Measurements from ENCODE around the gene MAP3K7CL.
"Not testable (repeated sequence)": the region's sequence is repeated elsewhere in the genome, so short reads cannot be mapped to it uniquely, and the experiment has no call there.

The MAP3K7CL gene

GRCh38 chr21:29155118-29155932 lies 24.9 kb downstream of the MAP3K7CL start:
- TF ChIP-seq, protein P1, sequence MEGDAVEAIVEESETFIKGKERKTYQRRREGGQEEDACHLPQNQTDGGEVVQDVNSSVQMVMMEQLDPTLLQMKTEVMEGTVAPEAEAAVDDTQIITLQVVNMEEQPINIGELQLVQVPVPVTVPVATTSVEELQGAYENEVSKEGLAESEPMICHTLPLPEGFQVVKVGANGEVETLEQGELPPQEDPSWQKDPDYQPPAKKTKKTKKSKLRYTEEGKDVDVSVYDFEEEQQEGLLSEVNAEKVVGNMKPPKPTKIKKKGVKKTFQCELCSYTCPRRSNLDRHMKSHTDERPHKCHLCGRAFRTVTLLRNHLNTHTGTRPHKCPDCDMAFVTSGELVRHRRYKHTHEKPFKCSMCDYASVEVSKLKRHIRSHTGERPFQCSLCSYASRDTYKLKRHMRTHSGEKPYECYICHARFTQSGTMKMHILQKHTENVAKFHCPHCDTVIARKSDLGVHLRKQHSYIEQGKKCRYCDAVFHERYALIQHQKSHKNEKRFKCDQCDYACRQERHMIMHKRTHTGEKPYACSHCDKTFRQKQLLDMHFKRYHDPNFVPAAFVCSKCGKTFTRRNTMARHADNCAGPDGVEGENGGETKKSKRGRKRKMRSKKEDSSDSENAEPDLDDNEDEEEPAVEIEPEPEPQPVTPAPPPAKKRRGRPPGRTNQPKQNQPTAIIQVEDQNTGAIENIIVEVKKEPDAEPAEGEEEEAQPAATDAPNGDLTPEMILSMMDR (IDR thresholded peaks at IDR 0.05; ENCODE audit: low read length, missing control alignments): peak; percentile 9
- DNase-seq (ENCODE audit: low read depth): peak; percentile 80
- H3K4me3 ChIP-seq (replicated peaks; ENCODE audit: low read depth, low read length): peak overlapping the region; percentile 44

- TF ChIP-seq, protein P1 (IDR thresholded peaks at IDR 0.05; ENCODE audit: low read length, missing control alignments): no peak
- DNase-seq (ENCODE audit: low read depth): no peak
- peak overlapping the region; percentile 44 for H3K4me3 ChIP-seq (replicated peaks; ENCODE audit: low read depth, low read length)
Measured at GRCh38 chr21:29155933-29156260, 25.5 kb downstream of the MAP3K7CL start.

- no peak for DNase-seq (ENCODE audit: low read depth)
- no peak overlapping the region for H3K4me3 ChIP-seq (replicated peaks; ENCODE audit: low read depth, low read length)
- TF ChIP-seq, protein P1 (IDR thresholded peaks at IDR 0.05; ENCODE audit: low read length, missing control alignments): no peak
Measured at GRCh38 chr21:29157080-29157479, 26.6 kb downstream of the MAP3K7CL start.

GRCh38 chr21:29159842-29160241 lies 29.4 kb downstream of the MAP3K7CL start:
- H3K4me3 ChIP-seq (replicated peaks; ENCODE audit: low read depth, low read length): no peak overlapping the region
- no peak for DNase-seq (ENCODE audit: low read depth)

GRCh38 chr21:29162825-29163224 lies 32.4 kb downstream of the MAP3K7CL start:
- peak; percentile 86 for DNase-seq (ENCODE audit: low read depth)

More at GRCh38 chr21:29159842-29160241, 29.4 kb downstream of the MAP3K7CL start:
- TF ChIP-seq, protein P1 (IDR thresholded peaks at IDR 0.05; ENCODE audit: low read length, missing control alignments): no peak

DNA sequence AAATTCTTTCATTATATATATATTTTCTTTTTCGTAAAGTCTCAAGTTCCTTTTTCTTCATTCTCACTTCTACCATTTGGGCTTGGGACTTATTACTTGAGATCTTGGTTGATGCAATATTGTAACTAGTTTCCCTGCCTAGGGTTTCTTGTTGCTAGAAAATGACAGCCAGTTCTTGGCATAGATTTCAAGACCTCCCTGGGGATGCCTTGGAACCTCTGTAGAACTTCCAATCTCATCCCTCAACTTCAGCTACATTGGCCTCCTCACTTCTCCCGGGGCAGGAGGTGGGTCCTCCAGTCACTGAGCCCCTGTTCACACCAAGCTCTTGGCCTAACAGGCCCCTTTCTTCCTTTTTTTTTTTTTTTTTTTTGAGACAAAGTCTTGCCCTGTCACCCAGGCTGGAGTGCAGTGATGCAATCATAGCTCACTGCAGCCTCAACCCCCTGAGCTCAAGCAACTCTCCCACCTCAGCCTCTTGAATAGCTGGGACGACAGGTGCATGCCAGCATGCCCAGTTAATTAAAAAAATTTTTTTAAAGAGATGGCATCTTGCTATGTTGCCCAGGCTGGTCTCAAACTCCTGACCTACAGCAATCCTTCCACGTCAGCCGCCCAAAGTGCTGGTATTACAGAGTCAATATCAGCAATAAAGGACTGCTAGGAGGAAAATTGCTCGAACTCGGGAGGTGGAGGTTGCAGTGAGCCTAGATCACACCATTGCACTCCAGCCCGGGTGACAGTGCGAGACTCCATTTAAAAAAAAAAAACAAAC lies 33.1 kb downstream of the MAP3K7CL start:
- H3K4me3 ChIP-seq (replicated peaks; ENCODE audit: low read depth, low read length): no peak overlapping the region
- peak; percentile 52 for DNase-seq (ENCODE audit: low read depth)

More at GRCh38 chr21:29162825-29163224, 32.4 kb downstream of the MAP3K7CL start:
- not testable (repeated sequence) for H3K4me3 ChIP-seq (replicated peaks; ENCODE audit: low read depth, low read length)

More for the DNA sequence above, 33.1 kb downstream of the MAP3K7CL start:
- TF ChIP-seq, protein P1 (IDR thresholded peaks at IDR 0.05; ENCODE audit: low read length, missing control alignments): no peak

All from fibroblast of pulmonary artery (primary cell).